GM19328 (cell line): ENCODE results near the gene CLCC1.
"Not testable (repeated sequence)": the region's sequence is repeated elsewhere in the genome, so short reads cannot be mapped to it uniquely, and the experiment has no call there.

Source experiments
- ATAC-seq: cut with Tn5 transposase; IDR thresholded peaks from one replicate; pipeline ENCODE4 v1.9.1; 2021; ENCODE audit warnings: mild to moderate bottlenecking, moderate library complexity; ENCODE audit not compliant: unreplicated experiment

Gene CLCC1, protein sequence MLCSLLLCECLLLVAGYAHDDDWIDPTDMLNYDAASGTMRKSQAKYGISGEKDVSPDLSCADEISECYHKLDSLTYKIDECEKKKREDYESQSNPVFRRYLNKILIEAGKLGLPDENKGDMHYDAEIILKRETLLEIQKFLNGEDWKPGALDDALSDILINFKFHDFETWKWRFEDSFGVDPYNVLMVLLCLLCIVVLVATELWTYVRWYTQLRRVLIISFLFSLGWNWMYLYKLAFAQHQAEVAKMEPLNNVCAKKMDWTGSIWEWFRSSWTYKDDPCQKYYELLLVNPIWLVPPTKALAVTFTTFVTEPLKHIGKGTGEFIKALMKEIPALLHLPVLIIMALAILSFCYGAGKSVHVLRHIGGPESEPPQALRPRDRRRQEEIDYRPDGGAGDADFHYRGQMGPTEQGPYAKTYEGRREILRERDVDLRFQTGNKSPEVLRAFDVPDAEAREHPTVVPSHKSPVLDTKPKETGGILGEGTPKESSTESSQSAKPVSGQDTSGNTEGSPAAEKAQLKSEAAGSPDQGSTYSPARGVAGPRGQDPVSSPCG

DNA sequence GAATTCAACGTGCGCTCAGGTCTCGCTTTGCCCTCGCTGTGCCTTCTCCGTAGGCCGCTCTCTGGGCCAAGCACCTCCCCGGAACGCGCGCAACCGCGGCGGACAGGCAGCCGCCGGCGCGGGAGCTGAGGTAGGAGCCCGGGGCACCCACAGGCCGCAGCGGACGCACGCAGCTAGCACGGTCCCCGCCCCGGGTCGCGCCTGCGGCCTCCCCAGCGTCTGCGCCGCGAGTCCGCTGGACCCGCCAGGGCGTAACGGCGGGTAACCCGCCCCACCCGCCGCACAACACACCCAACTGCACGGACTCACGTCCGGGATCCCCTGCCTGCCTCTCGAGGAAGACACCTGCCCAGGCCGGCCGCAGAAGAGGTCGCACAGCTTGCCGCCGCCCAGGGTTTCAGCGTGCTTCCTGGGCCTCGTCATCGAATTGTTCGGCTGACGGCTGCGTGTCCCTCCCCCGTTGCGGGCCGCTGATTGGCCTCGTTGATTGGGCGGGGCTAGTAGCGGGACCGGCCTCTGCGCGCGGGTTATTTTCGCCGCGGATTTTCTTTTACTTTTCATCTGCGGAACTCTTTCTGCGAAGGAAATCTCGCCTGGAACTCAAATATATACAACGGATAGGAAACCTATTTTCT lies at the start of gene CLCC1:
TSS of gene CLCC1 (minus strand) at position 433 of the 635 bp plus-strand sequence. CDS start 13,047 bp downstream, outside the sequence.
- ATAC-seq = peak; percentile 91

DNA sequence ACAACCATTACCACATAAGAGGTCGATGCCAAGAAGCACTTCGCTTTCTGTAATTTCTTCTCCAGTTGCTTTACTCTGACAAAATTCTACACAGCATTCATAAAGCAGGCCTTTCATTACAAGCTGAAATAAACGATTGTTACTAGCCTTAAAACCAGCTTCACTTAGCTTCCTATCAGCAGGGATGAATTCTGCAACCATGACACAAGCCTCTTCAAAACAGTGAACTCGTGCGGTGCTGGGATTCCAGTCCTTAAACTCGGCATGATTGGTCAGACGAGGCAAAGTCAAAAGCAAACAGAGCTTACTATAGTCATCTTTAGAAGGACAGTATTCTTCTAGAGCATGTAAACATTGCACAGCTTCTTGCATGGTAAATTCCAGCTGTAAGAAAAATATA lies 48.1 kb upstream of the CLCC1 start:
- no peak for ATAC-seq

DNA sequence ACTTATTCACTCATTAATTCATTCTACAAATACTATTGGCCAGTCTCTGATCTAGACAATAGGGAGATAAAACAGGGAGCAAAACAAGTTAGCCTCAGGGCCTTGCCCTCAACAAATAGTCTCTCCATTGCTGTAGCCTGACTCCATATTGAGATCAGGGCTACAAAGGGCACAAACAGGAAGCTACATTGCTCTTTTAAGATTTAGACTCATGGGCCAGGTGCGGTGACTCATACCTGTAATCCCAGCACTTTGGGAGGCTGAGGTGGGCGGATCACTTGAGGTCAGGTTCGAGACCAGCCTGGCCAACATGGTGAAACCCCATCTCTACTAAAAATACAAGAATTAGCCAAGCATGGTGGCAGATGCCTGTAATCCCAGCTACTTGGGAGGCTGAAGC lies 33.3 kb upstream of the CLCC1 start:
- not testable (repeated sequence) for ATAC-seq

DNA sequence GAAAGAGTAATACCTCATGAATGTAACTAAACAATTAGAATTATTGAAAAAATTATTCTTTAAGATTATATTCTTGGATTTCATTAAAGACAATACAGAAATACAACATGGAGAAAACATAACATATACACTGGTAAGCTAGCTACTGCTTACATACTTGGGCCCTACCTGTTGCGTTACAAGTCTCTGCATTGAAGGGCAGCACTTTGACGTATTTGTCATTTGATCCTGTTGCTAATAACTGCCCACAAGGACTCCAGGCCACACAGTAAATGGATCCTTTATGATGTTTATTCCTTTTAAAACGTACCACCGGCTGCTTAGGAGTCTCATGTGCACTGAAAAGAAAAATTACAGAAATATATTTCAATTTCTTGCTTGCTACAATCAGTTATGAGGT lies 19.8 kb upstream of the CLCC1 start:
- ATAC-seq = no peak

DNA sequence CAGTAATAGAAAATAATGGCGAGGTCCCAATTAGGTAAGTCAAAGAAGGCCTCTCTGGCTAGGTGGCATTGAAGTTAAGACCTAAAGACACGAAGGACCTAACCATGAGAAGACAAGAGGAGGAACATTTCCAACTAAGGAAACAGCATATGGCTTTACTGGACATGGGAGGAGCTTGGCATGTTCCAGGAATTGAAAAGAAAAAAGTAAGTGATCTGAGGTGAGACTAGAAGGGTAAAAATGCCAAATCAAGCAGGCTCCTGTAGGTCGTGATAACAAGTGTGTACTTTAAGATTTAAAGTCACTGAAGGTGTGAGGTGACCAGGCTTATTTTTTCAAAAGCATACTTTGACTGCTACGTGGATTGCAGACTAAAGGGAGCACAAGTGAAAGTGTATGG lies 13.4 kb upstream of the CLCC1 start:
- ATAC-seq = no peak

DNA sequence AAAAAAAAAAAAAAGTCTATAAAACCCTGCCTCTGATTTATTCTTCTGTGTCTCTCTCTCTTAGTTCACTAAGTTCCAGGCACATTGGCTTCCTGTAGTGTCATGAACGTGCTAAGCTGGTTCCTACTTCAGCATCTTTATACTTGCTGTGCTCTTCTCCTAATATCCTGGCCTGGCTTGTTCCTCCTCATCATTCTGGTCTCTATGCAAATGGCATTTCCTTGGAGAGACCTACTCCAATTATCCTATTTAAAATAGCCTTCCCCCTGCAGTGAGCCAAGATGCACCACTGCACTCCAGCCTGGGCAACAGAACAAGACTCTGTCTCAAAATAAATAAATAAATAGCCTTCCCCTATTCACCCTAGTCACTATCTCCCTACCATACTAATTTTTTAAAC lies 9.7 kb upstream of the CLCC1 start:
- ATAC-seq = no peak

DNA sequence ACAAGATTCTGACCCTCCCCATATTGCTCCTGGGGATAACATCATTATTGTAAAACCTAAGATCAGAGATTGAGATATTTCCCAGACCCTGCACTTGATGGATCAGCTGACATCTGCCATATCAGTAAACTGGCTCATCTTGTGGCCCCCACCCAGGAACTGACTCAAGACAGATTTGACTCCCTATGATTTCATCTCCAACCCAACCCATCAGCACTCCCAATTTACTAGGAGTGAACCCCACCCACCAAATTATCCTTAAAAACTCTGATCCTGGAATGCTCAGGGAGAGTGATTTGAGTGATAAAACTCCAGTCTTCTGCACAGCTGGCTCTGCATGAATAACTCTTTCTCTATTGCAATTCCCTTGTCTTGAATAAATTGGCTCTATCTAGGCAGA lies 6.1 kb upstream of the CLCC1 start:
- ATAC-seq = no peak

DNA sequence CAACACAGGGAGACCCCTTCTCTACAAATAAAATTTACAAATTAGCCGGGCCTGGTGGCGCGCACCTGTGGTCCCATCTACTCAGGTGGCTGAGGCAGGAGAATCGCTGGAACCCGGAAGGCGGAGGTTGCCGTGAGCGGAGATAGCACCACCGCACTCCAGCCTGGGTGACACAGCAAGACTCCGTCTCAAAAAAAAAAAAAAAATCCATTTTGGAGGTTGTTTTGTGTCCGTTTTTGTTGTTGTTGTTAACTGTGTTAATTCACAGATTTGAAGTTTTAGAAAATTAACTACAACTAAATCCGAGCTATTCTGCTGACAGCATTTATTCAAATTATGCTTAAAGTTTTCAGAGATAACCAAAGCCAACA lies 618 bp downstream of the CLCC1 start:
- ATAC-seq = no peak

DNA sequence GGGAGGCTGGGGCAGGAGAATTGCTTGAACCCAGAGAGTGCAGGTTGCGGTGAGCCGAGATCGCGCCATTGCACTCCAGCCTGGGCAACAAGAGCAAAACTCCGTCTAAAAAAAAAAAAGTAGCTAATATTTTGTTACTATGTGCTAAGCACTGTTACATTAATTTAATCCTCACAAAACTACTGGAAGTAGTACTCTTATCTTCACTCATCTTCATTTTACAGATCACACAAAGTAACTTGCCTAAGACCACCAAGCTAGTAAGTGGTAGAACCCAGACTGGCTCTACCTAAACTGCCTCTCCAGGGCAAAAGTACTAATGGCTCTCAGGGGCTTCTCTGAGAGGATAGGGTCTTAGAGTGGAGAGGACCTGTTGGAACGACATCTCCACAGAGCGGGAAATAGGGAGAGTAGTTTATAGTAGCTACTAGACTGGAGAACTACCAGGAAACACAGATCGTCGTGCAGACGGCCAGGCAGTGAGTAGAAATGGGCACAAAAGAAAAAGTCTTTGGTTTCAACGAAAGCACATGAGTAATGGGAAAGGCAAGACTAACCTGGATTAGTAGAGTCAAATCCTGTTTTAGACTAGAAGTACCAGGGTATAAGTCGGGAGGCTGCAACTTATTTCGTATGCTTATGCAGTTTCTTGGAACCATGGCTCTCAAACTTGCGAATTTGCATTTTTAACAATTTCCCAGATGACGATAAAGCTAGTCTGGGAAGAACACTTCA lies 1.4 kb downstream of the CLCC1 start:
- no peak for ATAC-seq

DNA sequence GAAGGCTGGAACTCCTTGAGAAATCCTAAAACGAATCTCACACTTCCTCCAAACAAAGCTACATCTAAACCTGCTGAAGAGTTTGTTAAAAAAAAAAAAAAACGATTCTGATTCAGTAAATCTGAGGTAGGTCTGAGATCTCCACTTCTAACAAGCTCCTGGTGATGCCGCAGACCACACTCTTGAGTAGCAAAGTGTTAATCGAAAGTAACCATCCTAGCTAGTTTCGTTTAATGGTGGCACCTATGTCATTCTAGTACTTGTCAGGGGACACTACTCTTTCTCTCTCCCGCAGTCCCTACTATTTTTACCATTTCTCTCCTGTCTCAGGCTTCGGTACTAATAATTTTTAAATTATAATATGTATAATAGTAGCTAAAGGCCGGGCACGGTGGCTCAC lies 2.1 kb downstream of the CLCC1 start:
- no peak for ATAC-seq

DNA sequence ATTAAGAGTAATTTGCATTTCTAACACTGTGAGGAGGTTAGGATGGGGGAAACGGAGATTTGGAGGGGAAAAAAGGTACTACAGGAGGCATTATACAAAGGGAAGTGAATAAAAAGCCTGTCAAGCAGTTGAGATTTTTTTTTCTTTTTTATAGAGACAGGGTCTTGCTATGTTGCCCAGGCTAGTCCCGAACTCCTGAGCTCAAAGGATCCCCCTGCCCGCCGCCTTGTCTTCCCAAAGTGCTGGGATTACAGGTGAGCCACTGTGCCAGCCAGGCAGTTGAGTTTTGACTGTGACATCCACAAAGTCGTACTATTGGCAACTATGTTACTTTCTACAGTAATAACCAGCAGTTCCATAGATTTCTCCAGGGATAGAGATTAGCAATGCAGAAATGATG lies 2.6 kb downstream of the CLCC1 start:
- no peak for ATAC-seq

DNA sequence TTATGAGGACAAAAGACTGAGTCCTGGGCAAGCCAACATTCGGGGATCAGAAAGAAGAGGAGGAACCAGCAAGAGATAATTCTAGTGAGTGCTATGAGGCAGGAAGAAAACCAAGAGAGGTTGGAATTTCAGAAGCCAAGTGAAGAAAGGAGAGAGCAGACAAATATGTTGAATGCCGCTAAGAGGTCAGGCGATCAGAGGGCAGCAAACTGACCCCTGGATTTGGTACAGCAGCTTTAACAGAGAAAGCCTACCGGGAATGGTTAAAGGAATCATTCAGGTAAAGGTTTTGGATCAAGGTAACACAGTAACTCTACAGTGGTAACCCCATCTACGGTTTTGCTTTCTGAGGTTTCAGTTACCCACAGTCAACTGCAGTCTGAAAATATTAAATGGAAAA lies 5.4 kb downstream of the CLCC1 start:
- no peak for ATAC-seq

DNA sequence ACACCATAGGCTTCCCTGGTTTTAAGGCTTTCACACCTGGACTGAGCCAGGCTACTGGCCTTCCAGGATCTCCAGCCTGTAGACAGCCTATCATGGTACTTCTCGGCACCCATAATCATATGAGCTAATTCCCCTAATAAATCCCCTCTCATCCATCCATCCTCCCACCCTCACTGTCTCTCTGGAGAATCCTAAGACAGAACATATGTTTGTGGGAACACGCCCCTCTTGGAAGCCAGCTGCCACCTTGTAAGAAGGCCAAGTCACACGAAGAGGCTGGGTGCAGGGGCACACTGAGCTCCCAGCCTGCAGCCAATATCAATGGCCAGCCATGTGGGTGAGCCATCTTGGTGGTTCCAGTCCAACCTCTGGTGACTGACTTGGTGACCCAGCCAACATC lies 7.4 kb downstream of the CLCC1 start:
- no peak for ATAC-seq

DNA sequence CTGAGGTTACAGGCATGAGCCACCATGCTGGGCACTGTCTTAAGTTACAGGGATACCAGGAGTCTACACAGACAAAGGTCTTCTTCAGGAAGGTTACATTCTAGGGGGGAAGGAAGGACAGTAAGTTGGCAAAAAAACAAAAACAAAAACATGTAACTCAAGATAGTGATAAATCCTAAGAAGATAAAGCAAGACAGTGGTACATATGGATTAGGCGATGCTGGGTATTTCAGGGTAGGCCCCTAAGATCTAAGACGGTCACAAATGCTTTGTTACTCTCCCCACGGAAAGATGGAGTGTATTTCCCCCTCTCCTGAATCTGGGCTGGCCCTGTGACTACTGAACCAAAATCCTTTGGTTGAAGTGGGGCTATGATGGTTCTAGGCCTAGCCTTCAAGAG lies 8.2 kb downstream of the CLCC1 start:
- no peak for ATAC-seq

DNA sequence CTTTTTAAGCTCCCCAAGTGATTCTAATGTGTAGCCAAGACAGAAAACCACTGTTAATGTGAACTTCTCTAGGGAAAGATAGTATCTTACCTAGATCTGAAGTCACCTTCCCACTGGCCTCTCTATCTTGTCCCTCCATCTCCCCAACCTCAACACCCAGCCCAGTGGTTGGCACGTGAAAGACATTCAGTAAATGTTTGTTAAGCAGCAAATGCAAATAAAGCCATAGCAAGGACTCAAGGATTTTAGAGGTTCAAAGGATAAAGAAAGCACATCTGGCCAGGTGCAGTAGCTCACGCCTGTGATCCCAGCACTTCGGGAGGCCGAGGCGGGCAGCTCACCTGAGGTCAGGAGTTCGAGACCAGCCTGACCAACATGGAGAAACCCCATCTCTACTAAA lies 9.8 kb downstream of the CLCC1 start:
- ATAC-seq = no peak

DNA sequence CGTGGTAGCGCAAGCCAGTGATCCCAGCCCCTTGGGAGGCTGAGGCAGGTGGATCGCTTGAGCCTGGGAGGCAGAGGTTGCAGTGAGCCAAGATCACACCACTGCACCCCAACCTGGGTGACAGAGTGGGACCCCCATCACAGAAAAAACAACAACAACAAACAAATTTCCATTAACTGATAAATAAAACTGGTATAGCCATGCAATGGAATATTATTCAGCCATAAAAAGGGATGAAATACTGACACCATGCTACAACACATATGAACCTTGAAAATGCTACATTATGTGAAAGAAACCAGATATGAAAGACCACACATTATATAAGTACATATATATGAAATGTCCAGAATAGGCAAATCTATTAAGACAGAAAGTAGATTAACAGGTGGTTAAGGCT lies 12.0 kb downstream of the CLCC1 start:
- no peak for ATAC-seq

DNA sequence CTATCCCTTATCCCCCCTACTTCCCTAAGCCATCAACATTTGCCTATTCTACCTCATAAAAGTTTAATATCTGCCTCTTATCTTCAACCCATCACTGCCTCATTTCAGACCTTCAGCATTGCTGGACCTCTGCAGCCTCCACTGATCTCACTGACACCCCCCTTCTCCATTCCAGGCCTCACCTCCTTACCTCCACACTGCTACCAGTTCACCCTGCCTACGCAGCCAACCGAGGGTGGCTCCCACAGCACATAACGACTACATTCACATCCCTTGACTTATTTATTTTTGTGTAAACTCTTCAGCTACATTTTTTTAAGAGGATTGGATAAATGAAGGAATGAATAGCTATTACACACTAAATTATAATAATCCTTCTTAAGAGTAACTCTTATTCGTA lies 14.2 kb downstream of the CLCC1 start:
- no peak for ATAC-seq

DNA sequence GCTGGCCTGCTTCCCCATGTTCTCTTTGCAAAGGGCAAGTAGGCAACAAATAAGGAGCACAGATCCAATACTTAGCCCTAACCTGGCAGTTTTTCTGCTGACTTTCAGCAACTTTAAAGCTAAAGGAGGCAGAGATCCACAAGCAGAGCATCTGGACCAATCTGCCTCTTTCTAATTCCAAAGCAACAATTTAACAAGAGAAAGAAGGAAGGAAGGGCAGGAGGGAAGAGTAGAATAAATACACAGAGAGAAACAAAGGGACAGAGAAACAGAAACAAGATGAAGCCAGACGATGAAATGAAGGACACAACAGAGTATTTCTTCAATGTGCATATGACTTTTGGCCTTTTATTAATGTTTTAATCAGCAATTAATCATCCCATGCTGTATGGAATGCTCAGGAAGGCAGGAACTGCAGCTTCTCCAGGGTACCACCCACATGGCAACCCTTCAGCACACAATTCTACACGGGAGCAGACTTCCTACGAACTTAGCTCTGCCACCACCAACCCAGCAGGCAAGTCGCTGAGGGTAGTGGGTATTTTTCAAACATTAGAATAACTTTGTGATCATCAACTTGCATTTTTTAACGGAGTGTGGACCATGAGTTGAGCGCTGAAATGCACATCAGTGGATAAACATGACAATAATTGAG lies 15.3 kb downstream of the CLCC1 start:
- ATAC-seq = no peak

DNA sequence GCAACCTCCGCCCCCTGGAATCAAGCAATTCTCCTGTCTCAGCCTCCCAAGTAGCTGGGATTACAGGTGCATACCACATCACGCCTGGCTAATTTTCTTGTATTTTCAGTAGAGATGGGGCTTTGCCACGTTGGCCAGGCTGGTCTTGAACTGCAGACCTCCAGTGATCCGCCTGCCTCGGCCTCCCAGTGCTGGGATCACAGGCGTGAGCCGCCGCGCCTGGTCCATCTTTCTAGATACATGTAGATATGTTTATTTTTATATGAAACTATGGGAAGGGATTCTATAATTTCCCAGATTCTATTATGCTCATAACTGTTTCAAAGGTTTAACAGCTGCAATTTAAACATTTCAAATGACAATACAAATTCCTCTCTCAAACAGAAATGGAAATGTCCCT lies 27.1 kb downstream of the CLCC1 start:
- ATAC-seq = no peak

DNA sequence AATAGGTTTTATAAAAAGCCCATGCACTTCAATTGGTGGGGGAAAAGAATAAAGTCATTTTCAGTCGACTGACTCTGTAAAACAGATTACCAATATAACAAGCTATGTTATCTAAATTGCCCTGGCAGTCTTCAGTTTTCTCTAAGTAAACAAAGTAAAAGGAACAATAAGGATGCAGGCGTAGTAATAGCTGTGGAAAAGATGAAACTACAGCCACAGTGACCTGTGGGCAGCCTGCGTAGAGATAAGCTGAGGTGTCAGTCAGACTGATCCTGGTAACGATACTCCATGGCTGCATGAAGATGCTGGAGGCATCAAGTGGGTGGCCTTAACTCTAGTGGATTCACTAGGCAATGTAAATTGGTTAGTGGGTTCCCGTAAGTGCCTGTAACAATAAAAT lies 29.3 kb downstream of the CLCC1 start:
- ATAC-seq = no peak

DNA sequence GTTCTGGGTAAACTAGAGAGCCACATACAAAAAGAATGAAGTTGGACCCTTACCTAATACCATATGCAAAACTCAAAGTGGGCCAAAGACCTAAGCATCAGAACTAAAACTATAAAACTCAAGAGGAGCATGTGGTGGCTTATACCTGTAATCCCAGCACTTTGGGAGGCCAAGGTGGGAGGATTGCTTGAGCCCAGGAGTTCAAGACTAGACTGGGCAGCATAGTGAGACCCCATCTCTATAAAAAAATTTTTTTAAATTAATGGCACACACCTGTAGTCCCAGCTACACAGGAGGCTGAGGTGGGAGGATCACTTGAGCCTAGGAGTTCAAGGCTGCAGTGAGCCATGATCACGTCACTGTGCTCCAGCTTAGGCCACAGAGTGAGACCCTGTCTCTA lies 35.7 kb downstream of the CLCC1 start:
- not testable (repeated sequence) for ATAC-seq
